ENCODE data around the gene PCED1B. TPM values are rescaled to one million over a fixed set of nuclear protein-coding genes. Genes with fewer than 3 reads are reported as not detected.

Gene PCED1B
- total RNA-seq, 1 experiment from 2014 or later: 6.6 TPM

DNA sequence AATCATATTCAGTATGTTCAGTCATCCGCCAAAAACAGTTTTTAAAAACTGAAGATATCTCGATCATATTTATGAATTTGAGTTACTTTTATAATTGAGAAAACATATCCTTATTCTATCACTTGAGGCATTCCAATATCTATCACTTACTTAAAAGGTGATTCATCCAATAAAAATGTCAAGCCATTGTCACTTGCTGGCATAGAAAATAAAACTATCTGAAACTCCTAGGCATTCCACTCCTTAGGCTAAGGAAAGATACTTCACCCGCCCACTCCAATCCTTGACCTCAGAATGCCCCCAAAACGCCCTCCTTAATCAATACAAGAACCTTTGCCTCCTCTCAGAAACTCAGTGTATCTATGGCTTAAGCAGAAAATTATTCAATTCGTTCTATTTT, 51.6 kb downstream of the PCED1B start (continued):
- TF ChIP-seq ZNF263 (CRISPR knock-in tag; IDR thresholded peaks at IDR 0.05; ENCODE audit: low read depth): no peak
- no peak for TF ChIP-seq OVOL2 (CRISPR knock-in tag; IDR thresholded peaks at IDR 0.05; ENCODE audit: borderline replicate concordance)
- TF ChIP-seq HMGA2 (CRISPR knock-in tag; IDR thresholded peaks at IDR 0.05): no peak

DNA sequence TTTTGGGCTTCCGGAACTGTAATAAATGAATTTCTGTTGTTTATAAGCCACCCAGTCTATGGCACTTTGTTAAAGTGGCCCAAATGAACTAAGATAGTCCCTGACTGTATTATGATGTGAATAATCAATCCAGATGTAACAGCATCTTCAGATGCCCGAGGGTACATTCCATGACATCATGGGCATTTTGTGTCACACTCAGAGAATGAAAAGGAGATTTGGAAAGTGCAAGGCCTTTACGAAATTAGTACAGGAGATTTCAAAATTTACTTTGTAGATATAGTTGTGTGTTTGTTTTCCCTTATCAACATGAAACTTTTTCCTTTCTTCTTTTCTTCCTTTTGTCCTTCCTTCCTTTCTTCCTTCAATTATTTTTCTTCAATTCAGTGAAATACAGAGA, 54.6 kb downstream of the PCED1B start:
- Mint-ChIP-seq H3K36me3 (no peaks in the 10 kb centered on the region), H3K27me3 (ENCODE audit: low read depth) (no peaks in the 10 kb centered on the region), H3K4me1 (peaks cover 3% of the 10 kb centered on the region), H3K4me3 (no peak overlapping the region), H3K9me3 (no peaks in the 10 kb centered on the region), H3K27ac (no peak overlapping the region)
- ATAC-seq (no peak), DNase-seq (ENCODE audit: low spot score) (no peak)
- TF ChIP-seq ZNF416 (CRISPR knock-in tag; IDR thresholded peaks at IDR 0.05): no peak
- TF ChIP-seq NR2C2 (CRISPR knock-in tag; IDR thresholded peaks at IDR 0.05): no peak
- TF ChIP-seq, protein P1, sequence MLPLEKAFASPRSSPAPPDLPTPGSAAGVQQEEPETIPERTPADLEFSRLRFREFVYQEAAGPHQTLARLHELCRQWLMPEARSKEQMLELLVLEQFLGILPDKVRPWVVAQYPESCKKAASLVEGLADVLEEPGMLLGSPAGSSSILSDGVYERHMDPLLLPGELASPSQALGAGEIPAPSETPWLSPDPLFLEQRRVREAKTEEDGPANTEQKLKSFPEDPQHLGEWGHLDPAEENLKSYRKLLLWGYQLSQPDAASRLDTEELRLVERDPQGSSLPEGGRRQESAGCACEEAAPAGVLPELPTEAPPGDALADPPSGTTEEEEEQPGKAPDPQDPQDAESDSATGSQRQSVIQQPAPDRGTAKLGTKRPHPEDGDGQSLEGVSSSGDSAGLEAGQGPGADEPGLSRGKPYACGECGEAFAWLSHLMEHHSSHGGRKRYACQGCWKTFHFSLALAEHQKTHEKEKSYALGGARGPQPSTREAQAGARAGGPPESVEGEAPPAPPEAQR (CRISPR knock-in tag; IDR thresholded peaks at IDR 0.05): no peak
- no peak for TF ChIP-seq SMAD3 (CRISPR knock-in tag; IDR thresholded peaks at IDR 0.05; ENCODE audit: borderline replicate concordance)
- no peak for TF ChIP-seq ZNF232 (CRISPR knock-in tag; IDR thresholded peaks at IDR 0.05)
- TF ChIP-seq, protein P2, sequence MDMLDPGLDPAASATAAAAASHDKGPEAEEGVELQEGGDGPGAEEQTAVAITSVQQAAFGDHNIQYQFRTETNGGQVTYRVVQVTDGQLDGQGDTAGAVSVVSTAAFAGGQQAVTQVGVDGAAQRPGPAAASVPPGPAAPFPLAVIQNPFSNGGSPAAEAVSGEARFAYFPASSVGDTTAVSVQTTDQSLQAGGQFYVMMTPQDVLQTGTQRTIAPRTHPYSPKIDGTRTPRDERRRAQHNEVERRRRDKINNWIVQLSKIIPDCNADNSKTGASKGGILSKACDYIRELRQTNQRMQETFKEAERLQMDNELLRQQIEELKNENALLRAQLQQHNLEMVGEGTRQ (CRISPR knock-in tag; IDR thresholded peaks at IDR 0.05): no peak
- TF ChIP-seq TEAD1 (CRISPR knock-in tag; IDR thresholded peaks at IDR 0.05): no peak
- TF ChIP-seq, protein P3, sequence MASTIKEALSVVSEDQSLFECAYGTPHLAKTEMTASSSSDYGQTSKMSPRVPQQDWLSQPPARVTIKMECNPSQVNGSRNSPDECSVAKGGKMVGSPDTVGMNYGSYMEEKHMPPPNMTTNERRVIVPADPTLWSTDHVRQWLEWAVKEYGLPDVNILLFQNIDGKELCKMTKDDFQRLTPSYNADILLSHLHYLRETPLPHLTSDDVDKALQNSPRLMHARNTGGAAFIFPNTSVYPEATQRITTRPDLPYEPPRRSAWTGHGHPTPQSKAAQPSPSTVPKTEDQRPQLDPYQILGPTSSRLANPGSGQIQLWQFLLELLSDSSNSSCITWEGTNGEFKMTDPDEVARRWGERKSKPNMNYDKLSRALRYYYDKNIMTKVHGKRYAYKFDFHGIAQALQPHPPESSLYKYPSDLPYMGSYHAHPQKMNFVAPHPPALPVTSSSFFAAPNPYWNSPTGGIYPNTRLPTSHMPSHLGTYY (CRISPR knock-in tag; IDR thresholded peaks at IDR 0.05): no peak
- TF ChIP-seq, protein P4, sequence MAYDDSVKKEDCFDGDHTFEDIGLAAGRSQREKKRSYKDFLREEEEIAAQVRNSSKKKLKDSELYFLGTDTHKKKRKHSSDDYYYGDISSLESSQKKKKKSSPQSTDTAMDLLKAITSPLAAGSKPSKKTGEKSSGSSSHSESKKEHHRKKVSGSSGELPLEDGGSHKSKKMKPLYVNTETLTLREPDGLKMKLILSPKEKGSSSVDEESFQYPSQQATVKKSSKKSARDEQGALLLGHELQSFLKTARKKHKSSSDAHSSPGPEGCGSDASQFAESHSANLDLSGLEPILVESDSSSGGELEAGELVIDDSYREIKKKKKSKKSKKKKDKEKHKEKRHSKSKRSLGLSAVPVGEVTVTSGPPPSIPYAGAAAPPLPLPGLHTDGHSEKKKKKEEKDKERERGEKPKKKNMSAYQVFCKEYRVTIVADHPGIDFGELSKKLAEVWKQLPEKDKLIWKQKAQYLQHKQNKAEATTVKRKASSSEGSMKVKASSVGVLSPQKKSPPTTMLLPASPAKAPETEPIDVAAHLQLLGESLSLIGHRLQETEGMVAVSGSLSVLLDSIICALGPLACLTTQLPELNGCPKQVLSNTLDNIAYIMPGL (CRISPR knock-in tag; IDR thresholded peaks at IDR 0.05): no peak
- TF ChIP-seq ZNF263 (CRISPR knock-in tag; IDR thresholded peaks at IDR 0.05; ENCODE audit: low read depth): no peak
- TF ChIP-seq, protein P5, sequence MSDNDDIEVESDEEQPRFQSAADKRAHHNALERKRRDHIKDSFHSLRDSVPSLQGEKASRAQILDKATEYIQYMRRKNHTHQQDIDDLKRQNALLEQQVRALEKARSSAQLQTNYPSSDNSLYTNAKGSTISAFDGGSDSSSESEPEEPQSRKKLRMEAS (CRISPR knock-in tag; IDR thresholded peaks at IDR 0.05): no peak
- TF ChIP-seq IRF2 (CRISPR knock-in tag; IDR thresholded peaks at IDR 0.05; ENCODE audit: borderline replicate concordance, low read depth): no peak
- TF ChIP-seq, protein P6, sequence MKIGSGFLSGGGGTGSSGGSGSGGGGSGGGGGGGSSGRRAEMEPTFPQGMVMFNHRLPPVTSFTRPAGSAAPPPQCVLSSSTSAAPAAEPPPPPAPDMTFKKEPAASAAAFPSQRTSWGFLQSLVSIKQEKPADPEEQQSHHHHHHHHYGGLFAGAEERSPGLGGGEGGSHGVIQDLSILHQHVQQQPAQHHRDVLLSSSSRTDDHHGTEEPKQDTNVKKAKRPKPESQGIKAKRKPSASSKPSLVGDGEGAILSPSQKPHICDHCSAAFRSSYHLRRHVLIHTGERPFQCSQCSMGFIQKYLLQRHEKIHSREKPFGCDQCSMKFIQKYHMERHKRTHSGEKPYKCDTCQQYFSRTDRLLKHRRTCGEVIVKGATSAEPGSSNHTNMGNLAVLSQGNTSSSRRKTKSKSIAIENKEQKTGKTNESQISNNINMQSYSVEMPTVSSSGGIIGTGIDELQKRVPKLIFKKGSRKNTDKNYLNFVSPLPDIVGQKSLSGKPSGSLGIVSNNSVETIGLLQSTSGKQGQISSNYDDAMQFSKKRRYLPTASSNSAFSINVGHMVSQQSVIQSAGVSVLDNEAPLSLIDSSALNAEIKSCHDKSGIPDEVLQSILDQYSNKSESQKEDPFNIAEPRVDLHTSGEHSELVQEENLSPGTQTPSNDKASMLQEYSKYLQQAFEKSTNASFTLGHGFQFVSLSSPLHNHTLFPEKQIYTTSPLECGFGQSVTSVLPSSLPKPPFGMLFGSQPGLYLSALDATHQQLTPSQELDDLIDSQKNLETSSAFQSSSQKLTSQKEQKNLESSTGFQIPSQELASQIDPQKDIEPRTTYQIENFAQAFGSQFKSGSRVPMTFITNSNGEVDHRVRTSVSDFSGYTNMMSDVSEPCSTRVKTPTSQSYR (CRISPR knock-in tag; IDR thresholded peaks at IDR 0.05): no peak
- TF ChIP-seq, protein P7, sequence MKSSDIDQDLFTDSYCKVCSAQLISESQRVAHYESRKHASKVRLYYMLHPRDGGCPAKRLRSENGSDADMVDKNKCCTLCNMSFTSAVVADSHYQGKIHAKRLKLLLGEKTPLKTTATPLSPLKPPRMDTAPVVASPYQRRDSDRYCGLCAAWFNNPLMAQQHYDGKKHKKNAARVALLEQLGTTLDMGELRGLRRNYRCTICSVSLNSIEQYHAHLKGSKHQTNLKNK (CRISPR knock-in tag; IDR thresholded peaks at IDR 0.05): no peak
- TF ChIP-seq SMAD4 (CRISPR knock-in tag; IDR thresholded peaks at IDR 0.05): no peak
- ChIA-PET CTCF (no interaction called here), POLR2A (no interaction called here)

Measured in WTC11 (cell line).